HL-60 (cell line): ENCODE data around the gene CAMK2B.

Experiments
- DNase-seq, 2 experiments: peaks; one replicate each; pipeline ENCODE4 v3.0.0-alpha.2; 2010 to 2020; ENCODE audit warnings: low read depth in 1 of 2, low spot score in 1 of 2
- H3K27ac ChIP-seq: fragments of 250-450 bp; sonication (Bioruptor Pico); replicated peaks from 2 replicates; pipeline ENCODE4 v1.5.1; 2020; ENCODE audit warnings: mild to moderate bottlenecking, moderate library complexity
- H3K27me3 ChIP-seq: fragments of 250-450 bp; sonication (Bioruptor Pico); 2 replicates; pipeline ENCODE4 v1.5.1; 2021; ENCODE audit warnings: mild to moderate bottlenecking, moderate library complexity; ENCODE audit not compliant: insufficient read depth, poor library complexity, severe bottlenecking
- H3K4me3 ChIP-seq: replicated peaks from 2 replicates; pipeline ENCODE4 v1.5.1; 2011; ENCODE audit warnings: mild to moderate bottlenecking, control low read depth, low read length; ENCODE audit not compliant: insufficient read depth
- GABPA ChIP-seq: IDR thresholded peaks from 2 replicates; pipeline ENCODE4 v1.6.1; 2012; ENCODE audit warnings: low read depth
- POLR2AphosphoS5 ChIP-seq: IDR thresholded peaks from 2 replicates; pipeline ENCODE4 v1.6.1; 2012; ENCODE audit warnings: low read depth
- SPI1 ChIP-seq: IDR thresholded peaks from 2 replicates; pipeline ENCODE4 v1.6.1; 2012; ENCODE audit warnings: low read depth, mild to moderate bottlenecking, borderline replicate concordance
- TF ChIP-seq, protein P1 (sequence below): IDR thresholded peaks from one replicate; pipeline ENCODE4 v1.5.1; 2011; ENCODE audit warnings: low read length, control low read depth, inconsistent platforms; ENCODE audit not compliant: insufficient read depth
- TF ChIP-seq, protein P2 (sequence below): IDR thresholded peaks from 2 replicates; pipeline ENCODE4 v1.6.1; 2012; ENCODE audit warnings: low read depth; ENCODE audit not compliant: insufficient replicate concordance

Gene CAMK2B

DNA sequence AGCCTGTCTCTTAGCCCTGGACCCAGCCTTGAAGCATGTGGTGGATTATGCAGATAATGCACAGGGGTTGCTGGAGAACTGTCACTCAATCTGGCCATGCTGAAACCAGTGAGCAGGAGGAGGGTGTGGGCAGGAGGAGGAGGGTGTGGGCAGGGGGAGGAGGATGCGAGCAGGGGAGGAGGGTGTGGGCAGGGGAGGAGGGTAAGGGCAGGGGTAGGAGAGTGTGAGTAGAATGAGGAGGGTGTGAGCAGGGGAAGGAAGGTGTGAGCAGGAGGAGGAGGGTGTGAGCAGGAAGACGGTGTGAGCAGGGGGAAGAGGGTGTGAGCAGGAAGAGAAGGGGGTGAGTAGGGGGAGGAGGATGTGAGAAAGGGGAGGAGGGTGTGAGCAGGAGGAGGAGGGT, 18.8 kb downstream of the CAMK2B start:
- TF ChIP-seq SPI1 (no peak), POLR2AphosphoS5 (no peak), GABPA (no peak)
- TF ChIP-seq, protein P1, sequence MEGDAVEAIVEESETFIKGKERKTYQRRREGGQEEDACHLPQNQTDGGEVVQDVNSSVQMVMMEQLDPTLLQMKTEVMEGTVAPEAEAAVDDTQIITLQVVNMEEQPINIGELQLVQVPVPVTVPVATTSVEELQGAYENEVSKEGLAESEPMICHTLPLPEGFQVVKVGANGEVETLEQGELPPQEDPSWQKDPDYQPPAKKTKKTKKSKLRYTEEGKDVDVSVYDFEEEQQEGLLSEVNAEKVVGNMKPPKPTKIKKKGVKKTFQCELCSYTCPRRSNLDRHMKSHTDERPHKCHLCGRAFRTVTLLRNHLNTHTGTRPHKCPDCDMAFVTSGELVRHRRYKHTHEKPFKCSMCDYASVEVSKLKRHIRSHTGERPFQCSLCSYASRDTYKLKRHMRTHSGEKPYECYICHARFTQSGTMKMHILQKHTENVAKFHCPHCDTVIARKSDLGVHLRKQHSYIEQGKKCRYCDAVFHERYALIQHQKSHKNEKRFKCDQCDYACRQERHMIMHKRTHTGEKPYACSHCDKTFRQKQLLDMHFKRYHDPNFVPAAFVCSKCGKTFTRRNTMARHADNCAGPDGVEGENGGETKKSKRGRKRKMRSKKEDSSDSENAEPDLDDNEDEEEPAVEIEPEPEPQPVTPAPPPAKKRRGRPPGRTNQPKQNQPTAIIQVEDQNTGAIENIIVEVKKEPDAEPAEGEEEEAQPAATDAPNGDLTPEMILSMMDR: no peak
- TF ChIP-seq, protein P2, sequence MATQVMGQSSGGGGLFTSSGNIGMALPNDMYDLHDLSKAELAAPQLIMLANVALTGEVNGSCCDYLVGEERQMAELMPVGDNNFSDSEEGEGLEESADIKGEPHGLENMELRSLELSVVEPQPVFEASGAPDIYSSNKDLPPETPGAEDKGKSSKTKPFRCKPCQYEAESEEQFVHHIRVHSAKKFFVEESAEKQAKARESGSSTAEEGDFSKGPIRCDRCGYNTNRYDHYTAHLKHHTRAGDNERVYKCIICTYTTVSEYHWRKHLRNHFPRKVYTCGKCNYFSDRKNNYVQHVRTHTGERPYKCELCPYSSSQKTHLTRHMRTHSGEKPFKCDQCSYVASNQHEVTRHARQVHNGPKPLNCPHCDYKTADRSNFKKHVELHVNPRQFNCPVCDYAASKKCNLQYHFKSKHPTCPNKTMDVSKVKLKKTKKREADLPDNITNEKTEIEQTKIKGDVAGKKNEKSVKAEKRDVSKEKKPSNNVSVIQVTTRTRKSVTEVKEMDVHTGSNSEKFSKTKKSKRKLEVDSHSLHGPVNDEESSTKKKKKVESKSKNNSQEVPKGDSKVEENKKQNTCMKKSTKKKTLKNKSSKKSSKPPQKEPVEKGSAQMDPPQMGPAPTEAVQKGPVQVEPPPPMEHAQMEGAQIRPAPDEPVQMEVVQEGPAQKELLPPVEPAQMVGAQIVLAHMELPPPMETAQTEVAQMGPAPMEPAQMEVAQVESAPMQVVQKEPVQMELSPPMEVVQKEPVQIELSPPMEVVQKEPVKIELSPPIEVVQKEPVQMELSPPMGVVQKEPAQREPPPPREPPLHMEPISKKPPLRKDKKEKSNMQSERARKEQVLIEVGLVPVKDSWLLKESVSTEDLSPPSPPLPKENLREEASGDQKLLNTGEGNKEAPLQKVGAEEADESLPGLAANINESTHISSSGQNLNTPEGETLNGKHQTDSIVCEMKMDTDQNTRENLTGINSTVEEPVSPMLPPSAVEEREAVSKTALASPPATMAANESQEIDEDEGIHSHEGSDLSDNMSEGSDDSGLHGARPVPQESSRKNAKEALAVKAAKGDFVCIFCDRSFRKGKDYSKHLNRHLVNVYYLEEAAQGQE: no peak
- H3K27ac ChIP-seq: no peak overlapping the region
- no peak overlapping the region for H3K4me3 ChIP-seq
- DNase-seq: peak in 1 of 2 experiments; percentile 12
- H3K27me3 ChIP-seq: peaks cover 33% of the 10 kb centered on the region

DNA sequence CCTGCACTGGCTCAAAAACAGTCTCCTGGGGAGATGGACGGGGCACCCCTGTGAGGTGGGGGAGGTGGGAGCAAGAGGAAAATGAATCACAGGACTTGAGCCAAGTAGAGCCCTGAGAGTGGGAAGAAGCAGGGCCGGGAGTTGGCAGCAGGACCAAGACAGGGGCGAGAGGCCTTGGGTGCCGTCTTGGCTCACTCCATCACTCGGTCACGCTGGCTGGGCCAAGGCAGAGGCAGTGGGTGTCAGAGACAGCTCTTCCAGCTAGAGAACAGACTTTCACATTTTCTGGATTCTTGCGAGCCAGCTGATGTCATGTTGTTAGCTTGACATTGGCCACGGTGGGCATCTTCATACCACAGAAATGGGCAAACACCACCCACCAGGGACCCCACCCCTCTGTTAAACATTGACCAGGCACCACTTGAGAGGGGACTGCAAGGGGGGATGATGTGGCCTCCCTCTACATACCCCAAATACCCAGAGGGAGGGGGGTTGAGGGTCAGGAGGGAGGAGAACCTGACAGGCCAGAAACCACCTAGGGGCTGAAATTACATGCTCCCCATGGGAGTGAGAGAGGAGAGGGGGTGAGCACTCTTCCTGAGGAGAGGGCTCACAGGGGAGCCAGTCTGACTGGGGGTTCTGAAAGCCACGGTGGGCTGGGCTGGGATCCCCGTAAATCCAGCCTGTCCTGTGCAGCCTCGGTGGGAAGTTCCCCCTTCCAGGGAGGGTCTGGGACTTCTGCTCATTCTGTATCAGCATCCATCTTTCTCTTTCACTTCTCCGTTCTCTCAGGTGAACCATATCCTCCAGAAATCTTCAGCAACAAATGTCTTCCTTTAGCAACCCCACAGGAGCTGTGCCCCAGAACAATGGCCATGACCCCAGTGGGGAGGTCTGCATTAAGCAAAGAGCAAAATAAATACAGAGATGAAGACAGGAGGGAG, 19.6 kb downstream of the CAMK2B start:
- no peak for TF ChIP-seq GABPA
- no peak for TF ChIP-seq SPI1
- TF ChIP-seq, protein P2: no peak
- no peak for TF ChIP-seq POLR2AphosphoS5
- TF ChIP-seq, protein P1: no peak
- no peak for DNase-seq
- Histone ChIP-seq H3K27me3 (peaks cover 29% of the 10 kb centered on the region), H3K27ac (no peak overlapping the region), H3K4me3 (no peak overlapping the region)

DNA sequence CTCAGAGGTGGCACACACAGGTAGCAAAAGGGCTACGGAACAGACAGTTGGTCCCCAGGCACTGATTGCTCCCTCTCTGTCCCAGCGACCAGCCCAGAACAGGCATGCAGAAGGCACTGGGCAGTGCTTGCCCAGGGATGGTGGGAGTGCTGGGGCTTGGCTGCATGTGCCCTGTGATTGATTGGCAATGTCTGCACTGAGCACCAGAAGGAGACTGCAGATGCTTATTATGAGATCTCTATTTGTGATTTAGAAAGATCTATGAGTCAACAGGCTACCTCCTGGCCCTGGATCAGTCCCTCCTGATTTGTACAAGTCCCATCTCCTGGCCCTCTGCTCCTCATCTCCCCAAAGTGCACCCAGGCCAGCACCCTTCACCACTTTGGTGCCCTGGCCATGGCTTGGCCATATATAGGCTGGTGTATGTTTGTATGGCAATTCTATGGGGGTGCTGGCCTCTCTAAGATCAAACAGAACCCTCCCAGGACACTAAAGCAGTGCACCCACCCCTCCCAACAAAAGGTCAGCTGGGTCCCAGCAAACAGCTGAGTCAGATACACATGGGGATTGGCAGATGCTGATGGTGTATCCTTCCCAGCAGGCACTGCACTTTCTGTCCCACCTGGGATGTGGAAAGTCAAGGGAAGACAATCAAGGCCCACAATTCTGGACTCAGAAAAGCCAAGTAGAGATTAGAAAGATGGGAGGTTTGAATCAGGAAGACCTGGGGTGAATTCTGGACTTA, 30.9 kb downstream of the CAMK2B start:
- Histone ChIP-seq H3K27ac (no peak overlapping the region), H3K4me3 (no peak overlapping the region), H3K27me3 (peaks cover 11% of the 10 kb centered on the region)
- DNase-seq: no peak
- TF ChIP-seq, protein P2: no peak
- TF ChIP-seq GABPA (no peak), POLR2AphosphoS5 (no peak), SPI1 (no peak)
- TF ChIP-seq, protein P1: no peak
